ENCODE results near the gene GET4.
"Not testable (repeated sequence)": the region's sequence is repeated elsewhere in the genome, so short reads cannot be mapped to it uniquely, and the experiment has no call there.

GET4 gene

GRCh38 chr7:901388-902154, 25.2 kb downstream of the GET4 start:
- DNase-seq = no peak

- DNase-seq = no peak
Measured at GRCh38 chr7:902996-903395, 26.6 kb downstream of the GET4 start.

- DNase-seq = no peak
Measured at GRCh38 chr7:903921-904755, 27.8 kb downstream of the GET4 start.

GRCh38 chr7:904847-905246, 28.5 kb downstream of the GET4 start:
- no peak for DNase-seq

GRCh38 chr7:906776-907157, 30.4 kb downstream of the GET4 start:
- no peak for DNase-seq

- DNase-seq = no peak
Measured at GRCh38 chr7:907158-907980, 31.0 kb downstream of the GET4 start.

GRCh38 chr7:908159-908581, 31.8 kb downstream of the GET4 start:
- no peak for DNase-seq

GRCh38 chr7:908591-909357, 32.4 kb downstream of the GET4 start:
- DNase-seq = not testable (repeated sequence)

GRCh38 chr7:909358-910329, 33.3 kb downstream of the GET4 start:
- no peak for DNase-seq

- DNase-seq = no peak
Measured at GRCh38 chr7:910441-910861, 34.1 kb downstream of the GET4 start.

GRCh38 chr7:910931-911431, 34.6 kb downstream of the GET4 start:
- no peak for DNase-seq

GRCh38 chr7:911791-912480, 35.6 kb downstream of the GET4 start:
- no peak for DNase-seq

GRCh38 chr7:913736-914520, 37.6 kb downstream of the GET4 start:
- no peak for DNase-seq

- DNase-seq = no peak
Measured at GRCh38 chr7:914521-915194, 38.3 kb downstream of the GET4 start.

- no peak for DNase-seq
Measured at GRCh38 chr7:915291-916218, 39.2 kb downstream of the GET4 start.

GRCh38 chr7:916291-916941, 40.1 kb downstream of the GET4 start:
- no peak for DNase-seq
